ENCODE measurements around the gene HSPA1A. TPM values are rescaled to one million over a fixed set of nuclear protein-coding genes. Genes with fewer than 3 reads are reported as not detected.
A peak's percentile ranks its signal among the peaks of the same experiment; 100 is the strongest.

Gene HSPA1A
- total RNA-seq, 1 donor from 2014 or later = 28.1 TPM

DNA sequence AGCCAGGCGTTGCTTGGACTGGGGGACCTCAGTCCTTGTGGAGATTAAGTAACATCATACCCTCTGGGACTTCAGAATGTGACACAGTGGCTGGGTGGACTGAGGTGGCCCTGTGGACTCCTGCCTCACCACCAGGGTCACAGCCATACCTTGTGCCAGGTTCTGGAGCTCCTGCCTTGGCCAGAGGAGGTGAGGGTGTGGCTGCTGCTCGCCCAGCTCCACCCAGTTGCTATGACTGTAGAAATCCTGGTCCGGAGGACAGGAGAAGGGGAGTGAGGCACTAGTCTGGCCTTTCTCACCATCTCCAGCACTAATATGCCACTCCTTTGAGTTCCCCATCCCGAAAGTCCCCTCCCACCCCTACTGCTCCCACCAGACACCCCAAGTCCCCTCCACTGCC lies 40.2 kb upstream of the HSPA1A start:
- TF ChIP-seq, protein P1, sequence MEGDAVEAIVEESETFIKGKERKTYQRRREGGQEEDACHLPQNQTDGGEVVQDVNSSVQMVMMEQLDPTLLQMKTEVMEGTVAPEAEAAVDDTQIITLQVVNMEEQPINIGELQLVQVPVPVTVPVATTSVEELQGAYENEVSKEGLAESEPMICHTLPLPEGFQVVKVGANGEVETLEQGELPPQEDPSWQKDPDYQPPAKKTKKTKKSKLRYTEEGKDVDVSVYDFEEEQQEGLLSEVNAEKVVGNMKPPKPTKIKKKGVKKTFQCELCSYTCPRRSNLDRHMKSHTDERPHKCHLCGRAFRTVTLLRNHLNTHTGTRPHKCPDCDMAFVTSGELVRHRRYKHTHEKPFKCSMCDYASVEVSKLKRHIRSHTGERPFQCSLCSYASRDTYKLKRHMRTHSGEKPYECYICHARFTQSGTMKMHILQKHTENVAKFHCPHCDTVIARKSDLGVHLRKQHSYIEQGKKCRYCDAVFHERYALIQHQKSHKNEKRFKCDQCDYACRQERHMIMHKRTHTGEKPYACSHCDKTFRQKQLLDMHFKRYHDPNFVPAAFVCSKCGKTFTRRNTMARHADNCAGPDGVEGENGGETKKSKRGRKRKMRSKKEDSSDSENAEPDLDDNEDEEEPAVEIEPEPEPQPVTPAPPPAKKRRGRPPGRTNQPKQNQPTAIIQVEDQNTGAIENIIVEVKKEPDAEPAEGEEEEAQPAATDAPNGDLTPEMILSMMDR (IDR thresholded peaks at IDR 0.05) = no peak
- Mint-ChIP-seq H3K4me1 (peaks cover 34% of the 10 kb centered on the region), H3K9me3 (no peaks in the 10 kb centered on the region), H3K27ac (no peak overlapping the region), H3K36me3 (ENCODE audit: low read depth) (peaks cover 20% of the 10 kb centered on the region), H3K27me3 (no peaks in the 10 kb centered on the region), H3K4me3 (no peak overlapping the region)
- POLR2A ChIA-PET = interaction anchor here (0.6 to 0.9 kb wide), 3 partner anchors 16 to 72 kb away, joined by 3 read pairs; partner anchors contain the start of genes ABHD16A and LSM2
- ATAC-seq (ENCODE audit: low read depth) (no peak), DNase-seq (no peak)
- intact Hi-C loops (cut with micrococcal nuclease) = no loop called here
- CTCF ChIA-PET = interaction anchor here (0.7 kb wide), 1 partner anchor 16 kb away, joined by 3 read pairs; no protein-coding TSS in a partner anchor

DNA sequence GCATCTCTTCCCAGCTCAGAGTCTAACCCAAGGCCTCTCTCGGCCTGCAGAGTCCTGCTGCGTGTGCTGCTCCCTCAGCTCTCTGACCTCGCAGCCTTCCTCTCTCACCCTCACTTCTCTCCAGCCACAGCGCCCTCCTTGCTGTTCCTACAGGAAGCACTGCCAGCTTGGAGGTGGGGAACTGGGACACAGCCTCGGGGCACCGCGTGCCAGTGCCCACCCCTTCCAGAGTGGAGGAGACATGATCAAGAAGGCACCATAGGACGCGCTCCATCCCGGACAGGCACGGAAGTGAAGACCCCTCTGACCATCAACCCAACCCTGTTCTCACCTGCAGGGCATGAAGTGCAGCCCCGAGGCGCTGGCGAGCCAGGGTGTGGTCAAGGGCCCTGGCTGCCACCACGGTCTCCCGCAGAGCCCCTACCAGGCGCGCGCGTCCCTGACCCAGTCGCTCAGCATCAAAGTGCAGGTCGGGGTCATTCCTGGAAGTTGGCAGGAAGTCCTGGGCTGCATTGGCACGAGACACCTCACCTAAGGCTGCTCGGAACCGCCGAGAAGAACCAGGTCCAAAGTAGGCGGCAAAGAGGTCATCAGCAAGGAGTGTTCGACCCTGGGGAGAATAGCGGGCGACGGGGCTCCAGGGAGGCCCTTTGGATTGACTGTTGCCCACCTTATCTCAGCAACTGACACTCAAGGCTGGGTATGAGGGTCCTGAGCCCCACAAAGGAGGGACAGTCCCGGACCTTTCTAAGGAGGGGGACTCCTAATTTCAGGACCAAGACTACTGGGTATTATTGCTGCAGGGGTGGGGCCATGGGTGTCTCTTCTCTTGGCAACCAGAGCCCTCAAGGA lies 39.5 kb upstream of the HSPA1A start:
- ChIA-PET POLR2A (interaction anchor here (0.8 to 1.6 kb wide), 3 partner anchors 15 to 38 kb away, joined by 3 to 4 read pairs (median 3); partner anchors contain the start of gene LSM2), CTCF (interaction anchor here (0.7 kb wide), 1 partner anchor 15 kb away, joined by 3 read pairs; no protein-coding TSS in a partner anchor)
- TF ChIP-seq, protein P1 (IDR thresholded peaks at IDR 0.05) = no peak
- H3K27ac Mint-ChIP-seq = peak overlapping the region; percentile 72
- ATAC-seq (ENCODE audit: low read depth) = no peak
- peak overlapping the region; percentile 50 for H3K4me3 Mint-ChIP-seq
- intact Hi-C loops (cut with micrococcal nuclease) = no loop called here
- H3K36me3 Mint-ChIP-seq (ENCODE audit: low read depth) = peaks cover 26% of the 10 kb centered on the region
- no peak for DNase-seq
- H3K9me3 Mint-ChIP-seq = no peaks in the 10 kb centered on the region
- no peaks in the 10 kb centered on the region for H3K27me3 Mint-ChIP-seq
- H3K4me1 Mint-ChIP-seq = peaks cover 34% of the 10 kb centered on the region

DNA sequence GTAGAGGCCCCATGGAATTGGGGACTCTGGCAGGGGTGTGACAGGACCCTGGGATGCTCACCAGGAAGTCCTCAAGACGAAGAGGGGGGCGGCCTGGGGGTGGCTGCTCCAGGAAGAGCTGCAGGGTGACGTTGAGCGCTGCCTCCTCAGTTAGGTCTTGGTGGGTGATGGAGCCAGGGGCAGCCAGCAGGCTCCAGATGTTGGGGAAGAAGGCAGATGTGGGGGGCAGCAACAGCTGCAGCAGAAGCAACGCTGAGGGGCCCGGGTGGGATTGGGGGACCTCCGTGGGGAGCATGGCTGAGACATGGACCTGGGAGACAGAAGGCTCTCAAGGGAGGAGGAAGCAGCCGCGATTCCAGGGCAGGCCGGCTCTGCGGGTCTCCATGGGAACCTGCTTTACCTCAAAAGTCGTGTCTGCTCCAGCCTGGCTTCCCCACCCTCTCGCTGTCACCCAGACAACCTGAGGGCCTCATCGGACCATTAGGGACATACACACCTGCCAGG lies 38.8 kb upstream of the HSPA1A start:
- Mint-ChIP-seq H3K27me3 (no peaks in the 10 kb centered on the region), H3K4me1 (peaks cover 30% of the 10 kb centered on the region), H3K9me3 (no peaks in the 10 kb centered on the region), H3K27ac (peak overlapping the region; percentile 72), H3K36me3 (ENCODE audit: low read depth) (peaks cover 33% of the 10 kb centered on the region), H3K4me3 (peak overlapping the region; percentile 50)
- ATAC-seq (ENCODE audit: low read depth) = no peak
- POLR2A ChIA-PET = interaction anchor here (1.3 to 1.9 kb wide), 7 partner anchors 14 to 45 kb away, joined by 3 to 12 read pairs (median 6); partner anchors contain the start of genes HSPA1A, HSPA1L, LSM2 and MSH5
- intact Hi-C loops (cut with micrococcal nuclease) = no loop called here
- TF ChIP-seq, protein P1 (IDR thresholded peaks at IDR 0.05) = no peak
- no peak for DNase-seq
- CTCF ChIA-PET = no interaction called here

DNA sequence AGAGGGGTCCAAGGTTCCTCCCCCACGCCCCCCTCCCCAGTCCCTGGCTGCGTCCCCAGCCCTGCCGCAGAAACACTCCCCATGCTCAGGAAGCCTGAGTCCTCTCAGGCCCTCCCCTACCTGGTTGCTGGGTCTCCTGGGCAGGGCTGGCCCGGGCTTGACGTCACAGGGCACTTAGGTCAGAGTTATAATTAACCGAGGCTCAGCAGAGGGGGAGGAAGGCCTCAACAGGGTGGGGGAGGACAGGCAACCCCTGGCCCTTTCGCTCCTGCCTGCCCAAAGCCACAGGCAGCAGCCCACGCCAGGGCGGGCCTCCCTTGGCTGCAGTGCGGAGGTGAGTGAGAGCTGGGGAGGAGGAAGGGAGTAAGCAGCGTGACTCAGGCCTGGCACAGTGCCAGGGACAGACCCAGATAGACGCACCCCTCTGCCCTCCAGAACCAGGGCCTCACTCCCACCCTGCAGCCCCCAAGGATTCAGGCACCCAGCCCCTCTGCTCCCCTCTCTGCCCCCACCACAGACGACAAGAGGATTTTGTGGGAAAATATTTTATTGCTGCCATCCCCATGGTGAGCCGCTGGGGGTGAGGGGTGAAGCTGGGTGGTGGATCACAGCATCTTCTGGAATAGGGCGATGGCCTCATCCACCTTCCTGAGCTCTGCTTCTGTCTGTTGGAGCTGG lies 38.2 kb upstream of the HSPA1A start, which contains the start of gene VWA7:
Gene VWA7, minus strand, starts transcription at position 340 of the 678 bp plus-strand sequence. CDS start 549 bp downstream, outside the sequence.
- no peaks in the 10 kb centered on the region for H3K27me3 Mint-ChIP-seq
- TF ChIP-seq, protein P1 (IDR thresholded peaks at IDR 0.05) = no peak
- H3K4me1 Mint-ChIP-seq = peaks cover 30% of the 10 kb centered on the region
- intact Hi-C loops (cut with micrococcal nuclease) = loop anchor here (1.0 kb wide), 2 partner anchors 12 to 17 kb away; no protein-coding TSS in a partner anchor
- peak within 1 kb of the TSS; percentile 72 for H3K27ac Mint-ChIP-seq
- peaks cover 38% of the 10 kb centered on the region for H3K36me3 Mint-ChIP-seq (ENCODE audit: low read depth)
- DNase-seq (peak; percentile 64), ATAC-seq (ENCODE audit: low read depth) (peak; percentile 90)
- CTCF ChIA-PET = no interaction called here
- POLR2A ChIA-PET = interaction anchor here (0.6 to 1.9 kb wide), 12 partner anchors 13 to 125 kb away, joined by 3 to 12 read pairs (median 6); partner anchors contain the start of genes HSPA1A, HSPA1L, LSM2 and MSH5
- peak within 1 kb of the TSS; percentile 50 for H3K4me3 Mint-ChIP-seq
- no peaks in the 10 kb centered on the region for H3K9me3 Mint-ChIP-seq

Measured in activated B cell treated with CpG ODN at 0.5 μM for 24 hours (primary cell).